Keratinocyte (primary cell): Measurements from ENCODE around the gene SNHG17. TPM values are rescaled to one million over a fixed set of nuclear protein-coding genes. Genes with fewer than 3 reads are reported as not detected.
"Not testable (repeated sequence)": the region's sequence is repeated elsewhere in the genome, so short reads cannot be mapped to it uniquely, and the experiment has no call there.

Experiments used
- DNase-seq: peaks from one replicate; pipeline ENCODE4 v3.0.0-alpha.2; 2011; ENCODE audit warnings: low read depth, missing footprints, low spot score
- FAIRE-seq: peaks from 2 replicates; lab custom pipeline; 2011; peaks lifted over from hg19 to GRCh38; lab: Jason Lieb, UNC
- H2AFZ ChIP-seq: 2 replicates; pipeline ENCODE4 v1.6.0; 2012; ENCODE audit warnings: low read length, control low read depth, inconsistent platforms; ENCODE audit not compliant: control insufficient read depth
- H3K27ac ChIP-seq: 2 replicates; pipeline ENCODE4 v1.5.1; 2011; ENCODE audit warnings: low read length; ENCODE audit not compliant: control insufficient read depth, insufficient read depth
- H3K27me3 ChIP-seq: 3 replicates; pipeline ENCODE4 v1.6.0; 2011; ENCODE audit warnings: low read length; ENCODE audit not compliant: control insufficient read depth, insufficient read depth; ENCODE audit errors: extremely low read depth
- H3K36me3 ChIP-seq, 2 experiments: 2 replicates in 1 of 2; 3 replicates in 1 of 2; pipeline ENCODE4 v1.5.1; 2011; ENCODE audit warnings: low read length in 2 of 2, mild to moderate bottlenecking in 1 of 2; ENCODE audit not compliant: control insufficient read depth in 2 of 2, insufficient read depth in 2 of 2; ENCODE audit errors: extremely low read depth in 1 of 2
- H3K4me1 ChIP-seq: 3 replicates; pipeline ENCODE4 v1.5.1; 2011; ENCODE audit warnings: low read length; ENCODE audit not compliant: control insufficient read depth, insufficient read depth; ENCODE audit errors: extremely low read depth
- H3K4me2 ChIP-seq: 3 replicates; pipeline ENCODE4 v1.6.0; 2011; ENCODE audit warnings: low read depth, low read length; ENCODE audit not compliant: control insufficient read depth, insufficient read depth; ENCODE audit errors: extremely low read depth
- H3K4me3 ChIP-seq, 3 experiments: fragments of 200-600 bp in 1 of 3; sonication (generic) in 1 of 3; 2 replicates in 2 of 3; 3 replicates in 1 of 3; pipeline ENCODE4 v1.5.1; 2011 to 2016; ENCODE audit warnings: low read length in 3 of 3, mild to moderate bottlenecking in 3 of 3, control low read depth in 2 of 3, inconsistent platforms in 1 of 3, low read depth in 1 of 3, mixed read lengths in 1 of 3, mixed run types in 1 of 3, moderate library complexity in 1 of 3; ENCODE audit not compliant: control insufficient read depth in 2 of 3, insufficient read depth in 2 of 3; ENCODE audit errors: extremely low read depth in 1 of 3
- H3K79me2 ChIP-seq: 2 replicates; pipeline ENCODE4 v1.6.0; 2012; ENCODE audit warnings: low read length; ENCODE audit not compliant: control insufficient read depth, insufficient read depth
- H3K9ac ChIP-seq: 3 replicates; pipeline ENCODE4 v1.6.0; 2011; ENCODE audit warnings: low read length; ENCODE audit not compliant: control insufficient read depth, insufficient read depth; ENCODE audit errors: extremely low read depth
- H3K9me1 ChIP-seq: 3 replicates; pipeline ENCODE4 v1.6.0; 2011; ENCODE audit warnings: low read length; ENCODE audit not compliant: control insufficient read depth, insufficient read depth; ENCODE audit errors: extremely low read depth
- H3K9me3 ChIP-seq: 2 replicates; pipeline ENCODE4 v1.5.1; 2012; ENCODE audit warnings: low read depth, low read length; ENCODE audit not compliant: control insufficient read depth
- H4K20me1 ChIP-seq: 3 replicates; pipeline ENCODE4 v1.6.0; 2011; ENCODE audit warnings: low read length; ENCODE audit not compliant: control insufficient read depth, insufficient read depth; ENCODE audit errors: extremely low read depth
- CTCF ChIP-seq, 3 experiments: IDR thresholded peaks in 1 of 3; conservative IDR thresholded peaks in 1 of 3; optimal IDR thresholded peaks in 1 of 3; 2 replicates in 2 of 3; 3 replicates in 1 of 3; pipeline versions ENCODE3 to v1.5.1; 2011; ENCODE audit warnings: low read length in 3 of 3, mild to moderate bottlenecking in 3 of 3, moderate library complexity in 2 of 3, control low read depth in 1 of 3, inconsistent platforms in 1 of 3; ENCODE audit not compliant: insufficient read depth in 2 of 3; ENCODE audit errors: extremely low read depth in 1 of 3
- EZH2 ChIP-seq: IDR thresholded peaks from one replicate; pipeline ENCODE4 v1.6.1; 2012; ENCODE audit warnings: inconsistent platforms, mild to moderate bottlenecking, low read length, moderate library complexity
- dilution Hi-C: fragments of 300-500 bp; cut with MboI; formaldehyde crosslinking; loops from one replicate; pipeline ENCODE4 v1.7.0; 2020; ENCODE audit warnings: low sequenced_read_pairs; ENCODE audit not compliant: extremely low pct_ligation_motif_present
- polyA plus RNA-seq, 5 experiments: library from polyadenylated mRNA; depleted of rRNA in 3 of 5; stranded (reverse) in 3 of 5; stranded (forward) in 1 of 5; unstranded in 1 of 5; fragments of >200 nt; gene quantifications; 1 replicate in 1 of 5; 2 replicates in 3 of 5; 3 replicates in 1 of 5; pipeline versions ENCODE4 v1.2.1 to v1.2.3, GENCODE V29; 2011 to 2012; ENCODE audit warnings: missing spikeins in 2 of 5, low read depth in 1 of 5, low replicate concordance in 1 of 5

Gene SNHG17
- polyA plus RNA-seq, 1 donor (not counting 4 experiments of a cell fraction or from before 2014, with no cell fraction given): 25.3 TPM

DNA sequence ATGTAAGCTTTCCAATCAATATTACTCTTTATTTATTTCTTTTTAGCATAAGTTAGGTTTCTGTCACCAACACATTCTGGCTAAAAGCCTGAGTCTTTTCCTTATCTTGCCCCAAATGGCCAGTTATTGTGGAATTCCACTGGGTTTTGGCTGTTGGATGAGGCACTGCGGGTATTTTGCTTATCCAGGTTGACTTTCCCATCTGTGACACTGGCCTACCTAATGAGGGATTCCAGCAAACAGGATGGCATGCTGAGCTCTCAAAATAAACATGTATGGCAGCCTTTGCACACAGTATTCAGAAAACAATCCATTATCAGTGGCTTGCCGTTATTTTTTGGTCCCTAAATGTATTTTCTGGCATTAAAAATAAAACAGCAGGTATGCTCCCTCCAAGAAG, 31.0 kb upstream of the SNHG17 start:
- no peaks in the 10 kb centered on the region for H3K9me1 ChIP-seq
- no peak overlapping the region for H2AFZ ChIP-seq
- H3K4me3 ChIP-seq: no peak overlapping the region
- FAIRE-seq (no peak), DNase-seq (no peak)
- no peaks in the 10 kb centered on the region for H3K27me3 ChIP-seq
- H3K79me2 ChIP-seq: no peaks in the 10 kb centered on the region
- no peak overlapping the region for H3K4me2 ChIP-seq
- no peaks in the 10 kb centered on the region for H3K4me1 ChIP-seq
- dilution Hi-C loops: no loop called here
- TF ChIP-seq EZH2 (no peak), CTCF (optimal IDR thresholded peaks at IDR 0.05 in 1 of 3, IDR thresholded peaks at IDR 0.05 in 1 of 3, conservative IDR thresholded peaks at IDR 0.05 in 1 of 3; ENCODE audit: extremely low read depth in 1 of 3, insufficient read depth in 2 of 3, low read length in 3 of 3) (no peak)
- no peaks in the 10 kb centered on the region for H3K36me3 ChIP-seq
- H3K9ac ChIP-seq: no peak overlapping the region
- H3K9me3 ChIP-seq: no peaks in the 10 kb centered on the region
- H3K27ac ChIP-seq: no peak overlapping the region
- no peaks in the 10 kb centered on the region for H4K20me1 ChIP-seq

- H3K36me3 ChIP-seq, H3K79me2 ChIP-seq, H3K4me2 ChIP-seq, H3K4me3 ChIP-seq, FAIRE-seq, H2AFZ ChIP-seq, H3K9ac ChIP-seq, H3K9me3 ChIP-seq, dilution Hi-C loops, H3K9me1 ChIP-seq, H3K27ac ChIP-seq, H3K4me1 ChIP-seq, H3K27me3 ChIP-seq, DNase-seq, H4K20me1 ChIP-seq: not testable (repeated sequence)
These were observed 26.4 kb upstream of the SNHG17 start for GRCh38 chr20:38461569-38461968.

GRCh38 chr20:38461167-38461566, 26.0 kb upstream of the SNHG17 start:
- not testable (repeated sequence) for H3K27ac ChIP-seq

GRCh38 chr20:38460631-38461030, 25.5 kb upstream of the SNHG17 start:
- H3K9ac ChIP-seq, H3K27ac ChIP-seq, H4K20me1 ChIP-seq, H3K9me1 ChIP-seq, H3K27me3 ChIP-seq, DNase-seq, H3K9me3 ChIP-seq, H3K4me3 ChIP-seq, H3K4me1 ChIP-seq, H3K79me2 ChIP-seq, FAIRE-seq, H2AFZ ChIP-seq, H3K36me3 ChIP-seq, dilution Hi-C loops: not testable (repeated sequence)
- peak overlapping the region; percentile 11 for H3K4me2 ChIP-seq

More at GRCh38 chr20:38461167-38461566, 26.0 kb upstream of the SNHG17 start:
- H3K27me3 ChIP-seq, H3K36me3 ChIP-seq, dilution Hi-C loops, DNase-seq, H3K4me3 ChIP-seq, H3K9me1 ChIP-seq, H3K9me3 ChIP-seq, FAIRE-seq, H4K20me1 ChIP-seq, H3K79me2 ChIP-seq, H2AFZ ChIP-seq, H3K9ac ChIP-seq, H3K4me2 ChIP-seq, H3K4me1 ChIP-seq: not testable (repeated sequence)
